ENCODE results near the gene NPS. TPM values are rescaled to one million over a fixed set of nuclear protein-coding genes. Genes with fewer than 3 reads are reported as not detected.

The NPS gene
- total and polyA plus RNA-seq, 2 donors: 0.38 TPM; not detected in 1

- H3K36me3 ChIP-seq (ENCODE audit: control insufficient read depth in 2 of 2, insufficient read depth in 2 of 2, low read length in 1 of 2): no peaks in the 10 kb centered on the region
- no peaks in the 10 kb centered on the region for H3K27me3 ChIP-seq (ENCODE audit: control insufficient read depth in 2 of 2, insufficient read depth in 1 of 2, low read length in 1 of 2)
- WGBS: 91% methylated on average over 17 of the region's 17 CpGs
- H3K4me1 ChIP-seq (ENCODE audit: control insufficient read depth in 2 of 2, insufficient read depth in 2 of 2, low read length in 2 of 2): no peaks in the 10 kb centered on the region
- no peak overlapping the region for H3K27ac ChIP-seq (ENCODE audit: low read depth in 1 of 2, low read length in 1 of 2)
- no peak for DNase-seq (ENCODE audit: low read depth in 6 of 9, low spot score in 9 of 9)
- H3K9me3 ChIP-seq (ENCODE audit: control insufficient read depth in 2 of 2, insufficient read depth in 1 of 2, low read length in 1 of 2): no peaks in the 10 kb centered on the region
- no peak overlapping the region for H3K4me3 ChIP-seq (ENCODE audit: low read length in 2 of 2)
Observed at GRCh38 chr10:127580822-127581221, 31.7 kb downstream of the NPS start.

GRCh38 chr10:127585519-127586023 lies 36.5 kb downstream of the NPS start:
- no peak for DNase-seq (ENCODE audit: low read depth in 6 of 9, low spot score in 9 of 9)
- Histone ChIP-seq H3K4me1 (ENCODE audit: control insufficient read depth in 2 of 2, insufficient read depth in 2 of 2, low read length in 2 of 2) (no peaks in the 10 kb centered on the region), H3K27ac (ENCODE audit: low read depth in 1 of 2, low read length in 1 of 2) (no peak overlapping the region), H3K36me3 (ENCODE audit: control insufficient read depth in 2 of 2, insufficient read depth in 2 of 2, low read length in 1 of 2) (no peaks in the 10 kb centered on the region), H3K27me3 (ENCODE audit: control insufficient read depth in 2 of 2, insufficient read depth in 1 of 2, low read length in 1 of 2) (no peaks in the 10 kb centered on the region), H3K9me3 (ENCODE audit: control insufficient read depth in 2 of 2, insufficient read depth in 1 of 2, low read length in 1 of 2) (no peaks in the 10 kb centered on the region), H3K4me3 (ENCODE audit: low read length in 2 of 2) (no peak overlapping the region)
- 97% methylated on average over 4 of the region's 4 CpGs for WGBS

GRCh38 chr10:127587668-127588365 lies 38.7 kb downstream of the NPS start:
- Histone ChIP-seq H3K9me3 (ENCODE audit: control insufficient read depth in 2 of 2, insufficient read depth in 1 of 2, low read length in 1 of 2) (no peaks in the 10 kb centered on the region), H3K4me3 (ENCODE audit: low read length in 2 of 2) (no peak overlapping the region), H3K4me1 (ENCODE audit: control insufficient read depth in 2 of 2, insufficient read depth in 2 of 2, low read length in 2 of 2) (no peaks in the 10 kb centered on the region), H3K27me3 (ENCODE audit: control insufficient read depth in 2 of 2, insufficient read depth in 1 of 2, low read length in 1 of 2) (no peaks in the 10 kb centered on the region), H3K36me3 (ENCODE audit: control insufficient read depth in 2 of 2, insufficient read depth in 2 of 2, low read length in 1 of 2) (no peaks in the 10 kb centered on the region), H3K27ac (ENCODE audit: low read depth in 1 of 2, low read length in 1 of 2) (no peak overlapping the region)
- 47% methylated on average over 4 of the region's 4 CpGs for WGBS
- no peak for DNase-seq (ENCODE audit: low read depth in 6 of 9, low spot score in 9 of 9)

GRCh38 chr10:127592586-127592985 lies 43.5 kb downstream of the NPS start:
- DNase-seq (ENCODE audit: low read depth in 6 of 9, low spot score in 9 of 9): no peak
- WGBS: 77% methylated on average over 7 of the region's 7 CpGs
- Histone ChIP-seq H3K4me1 (ENCODE audit: control insufficient read depth in 2 of 2, insufficient read depth in 2 of 2, low read length in 2 of 2) (no peaks in the 10 kb centered on the region), H3K9me3 (ENCODE audit: control insufficient read depth in 2 of 2, insufficient read depth in 1 of 2, low read length in 1 of 2) (no peaks in the 10 kb centered on the region), H3K27ac (ENCODE audit: low read depth in 1 of 2, low read length in 1 of 2) (no peak overlapping the region), H3K36me3 (ENCODE audit: control insufficient read depth in 2 of 2, insufficient read depth in 2 of 2, low read length in 1 of 2) (no peaks in the 10 kb centered on the region), H3K27me3 (ENCODE audit: control insufficient read depth in 2 of 2, insufficient read depth in 1 of 2, low read length in 1 of 2) (no peaks in the 10 kb centered on the region), H3K4me3 (ENCODE audit: low read length in 2 of 2) (no peak overlapping the region)

- WGBS: 50% methylated on average over 11 of the region's 11 CpGs
- Histone ChIP-seq H3K9me3 (ENCODE audit: control insufficient read depth in 2 of 2, insufficient read depth in 1 of 2, low read length in 1 of 2) (no peaks in the 10 kb centered on the region), H3K27me3 (ENCODE audit: control insufficient read depth in 2 of 2, insufficient read depth in 1 of 2, low read length in 1 of 2) (no peaks in the 10 kb centered on the region), H3K27ac (ENCODE audit: low read depth in 1 of 2, low read length in 1 of 2) (no peak overlapping the region), H3K4me3 (ENCODE audit: low read length in 2 of 2) (no peak overlapping the region), H3K4me1 (ENCODE audit: control insufficient read depth in 2 of 2, insufficient read depth in 2 of 2, low read length in 2 of 2) (no peaks in the 10 kb centered on the region), H3K36me3 (ENCODE audit: control insufficient read depth in 2 of 2, insufficient read depth in 2 of 2, low read length in 1 of 2) (no peaks in the 10 kb centered on the region)
- DNase-seq (ENCODE audit: low read depth in 6 of 9, low spot score in 9 of 9): no peak
Observed at GRCh38 chr10:127600479-127600878, 51.4 kb downstream of the NPS start.

Other genes starting within 250 kb of the NPS start
- gene FOXI2, start 187.9 kb downstream of the NPS start, total RNA-seq: 0.05 TPM
- gene FOXI2, start 187.9 kb downstream of the NPS start, polyA plus RNA-seq: 0.25 TPM